Stimulated activated CD4-positive, alpha-beta T cell treated with anti-CD3 and anti-CD28 coated beads, Interleukin-1b, Interleukin-23, amount 100 ng/mL, for 24 hours (primary cell): ENCODE measurements around the gene PHLPP1.

Source experiments
- DNase-seq, 4 experiments: peaks; one replicate each; pipeline ENCODE4 v3.0.0-alpha.2; 2020; ENCODE audit warnings: low read depth in 4 of 4, low spot score in 1 of 4

The PHLPP1 gene

DNA sequence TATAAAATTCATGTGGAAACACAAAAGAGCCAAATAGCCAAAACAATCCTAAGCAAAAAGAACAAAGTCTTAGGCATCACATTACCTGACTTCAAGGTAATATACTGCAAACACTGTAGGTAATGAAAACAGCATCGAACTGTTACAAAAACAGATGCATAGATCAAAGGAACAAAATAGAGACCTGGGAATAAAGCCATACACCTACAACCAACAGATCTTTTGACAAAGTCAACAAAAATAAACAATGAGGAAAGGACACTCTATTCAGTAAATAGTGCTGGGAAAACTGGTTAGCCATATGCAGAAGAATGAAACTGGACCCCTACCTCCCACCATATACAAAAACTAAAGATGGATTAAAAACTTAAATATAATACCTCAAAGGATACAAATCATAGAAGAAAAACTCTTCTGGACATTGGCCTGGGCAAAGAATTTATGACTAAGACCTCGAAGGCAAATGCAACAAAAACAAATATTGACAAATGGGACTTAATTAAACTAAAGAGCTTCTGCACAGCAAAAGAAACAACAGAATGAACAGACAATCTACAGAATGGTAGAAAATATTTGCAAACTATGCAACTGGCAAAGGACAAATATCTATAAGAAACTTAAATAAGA is 218.0 kb downstream of the PHLPP1 start:
- DNase-seq: no peak

DNA sequence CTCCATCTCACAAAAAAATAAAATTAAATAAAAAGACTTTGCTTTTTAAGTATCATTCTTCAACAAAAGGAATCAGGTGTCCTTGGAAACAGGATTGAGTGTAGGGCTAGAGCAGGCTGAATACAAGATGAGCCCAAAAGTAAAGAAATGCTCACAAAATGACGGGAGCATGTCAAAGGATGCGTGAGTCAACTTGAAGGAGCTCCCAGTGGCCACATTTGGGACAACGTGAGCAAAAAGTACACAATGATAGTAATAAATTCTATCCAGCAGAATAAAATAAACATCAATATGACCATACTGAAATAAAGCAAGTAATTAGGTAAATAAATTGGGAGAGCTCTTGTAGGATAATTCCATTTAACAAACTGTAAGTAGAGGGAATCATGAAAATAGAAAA is 220.7 kb downstream of the PHLPP1 start:
- no peak for DNase-seq

DNA sequence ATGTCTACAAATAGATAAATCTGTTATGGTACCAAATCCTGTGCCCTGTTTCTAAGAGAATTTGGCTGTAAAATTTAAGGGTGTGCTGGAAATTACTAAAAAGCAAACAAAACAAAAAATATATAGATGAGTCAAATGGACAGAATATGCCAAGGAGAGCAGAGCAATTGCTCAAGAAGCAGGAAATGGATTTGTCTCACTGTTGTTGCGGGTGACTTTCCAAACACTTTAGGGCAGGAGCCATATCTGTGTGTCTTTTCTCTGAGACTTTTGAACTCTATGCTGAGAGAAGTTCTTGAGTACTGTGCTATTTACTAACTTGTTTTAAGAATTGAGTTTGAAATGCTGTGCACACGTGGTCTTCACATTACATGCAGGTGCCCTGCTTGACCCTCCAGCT is 221.7 kb downstream of the PHLPP1 start:
- DNase-seq: no peak

DNA sequence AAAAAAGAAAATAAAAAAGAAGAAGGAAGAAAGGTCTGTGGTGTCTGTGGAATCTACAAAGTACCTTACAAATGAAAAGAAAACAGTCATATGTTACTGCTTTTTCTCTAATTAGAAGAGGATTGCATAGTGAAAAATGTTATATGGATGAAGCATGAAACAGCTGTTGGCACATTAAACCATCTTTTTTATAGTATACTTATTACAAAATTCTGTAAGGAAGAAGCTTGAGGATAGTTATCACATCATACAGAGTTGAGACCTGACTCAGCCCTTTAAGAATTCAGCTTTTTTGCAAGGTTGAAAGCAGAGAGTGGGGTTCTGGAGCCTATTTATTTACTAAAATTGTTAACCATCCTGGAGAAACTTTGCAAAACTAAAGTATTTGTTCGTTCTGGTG is 222.7 kb downstream of the PHLPP1 start:
- no peak for DNase-seq

DNA sequence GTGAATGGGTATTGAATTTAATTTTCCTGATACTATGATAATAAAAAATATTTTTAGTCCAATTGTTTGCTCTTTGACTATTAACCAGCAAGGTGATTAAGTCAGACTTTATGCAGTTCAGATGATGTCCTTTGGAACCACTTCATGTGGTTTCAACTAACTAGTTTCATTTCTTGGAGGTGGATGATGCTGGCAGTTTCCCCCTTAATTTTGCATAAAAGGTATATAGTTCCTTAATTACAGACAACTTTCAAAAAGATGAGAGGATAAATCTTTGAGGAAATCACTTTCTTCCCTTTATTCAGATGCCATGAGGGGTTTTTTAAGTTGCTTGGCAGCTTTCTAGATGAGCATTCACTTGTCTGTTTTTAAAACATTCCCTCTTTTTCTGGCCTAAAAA is 223.1 kb downstream of the PHLPP1 start:
- no peak for DNase-seq

DNA sequence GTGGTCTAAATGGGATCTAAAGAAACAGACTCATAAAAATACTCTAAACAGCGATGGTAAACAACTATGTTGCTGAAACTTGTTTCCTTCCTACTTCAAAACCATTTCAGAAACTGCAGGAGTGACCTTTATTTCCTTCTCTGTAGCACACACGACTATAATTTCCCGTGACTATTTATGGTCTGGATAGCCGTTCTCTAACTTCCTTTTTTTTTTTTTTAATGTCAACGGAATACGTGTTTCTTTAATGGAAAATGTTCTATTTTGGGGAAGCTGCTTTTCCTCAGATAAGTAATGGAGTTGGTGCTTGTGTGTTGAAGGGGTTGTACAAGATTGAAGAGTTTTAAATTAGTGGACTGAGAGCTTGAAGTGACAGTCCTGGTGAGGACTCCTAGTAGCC is 224.1 kb downstream of the PHLPP1 start:
- no peak for DNase-seq

DNA sequence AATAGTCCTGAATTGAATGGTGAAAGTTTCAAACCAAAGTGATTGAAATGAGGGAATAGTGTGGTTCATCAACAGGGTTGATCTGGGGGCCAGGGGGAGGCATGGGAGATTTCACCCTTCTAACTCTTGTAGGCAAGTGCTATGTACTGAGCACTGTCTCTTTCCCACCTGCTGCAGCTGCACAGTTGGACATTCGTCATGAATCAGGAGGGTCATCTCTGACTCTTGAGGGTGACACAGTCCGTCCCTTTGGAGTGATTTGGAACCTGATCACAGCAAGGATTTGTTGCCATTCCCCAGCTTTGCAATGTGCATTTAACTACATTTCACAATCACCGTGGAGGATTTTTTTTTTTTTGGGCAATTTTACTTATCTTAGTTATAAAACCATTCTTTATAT is 224.6 kb downstream of the PHLPP1 start:
- DNase-seq: no peak

DNA sequence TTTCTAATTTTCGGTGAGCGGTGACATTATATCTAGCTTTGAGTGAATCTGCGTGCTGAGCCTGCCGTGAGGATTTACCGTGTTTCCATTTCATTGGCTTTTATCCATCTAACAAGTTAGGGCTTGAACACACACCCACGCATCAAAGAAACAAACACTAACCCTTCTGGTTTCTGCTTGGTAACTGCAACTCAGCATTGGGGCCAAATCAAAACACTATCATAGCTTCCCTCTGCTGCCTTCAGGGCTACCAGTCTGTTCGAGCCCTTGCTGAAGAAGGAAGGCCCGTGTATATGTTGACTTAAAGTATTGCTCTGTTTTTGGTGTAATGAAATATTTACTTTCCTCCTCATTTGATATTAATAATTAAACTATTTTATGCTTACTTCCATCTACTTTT is 227.2 kb downstream of the PHLPP1 start:
- DNase-seq: no peak

DNA sequence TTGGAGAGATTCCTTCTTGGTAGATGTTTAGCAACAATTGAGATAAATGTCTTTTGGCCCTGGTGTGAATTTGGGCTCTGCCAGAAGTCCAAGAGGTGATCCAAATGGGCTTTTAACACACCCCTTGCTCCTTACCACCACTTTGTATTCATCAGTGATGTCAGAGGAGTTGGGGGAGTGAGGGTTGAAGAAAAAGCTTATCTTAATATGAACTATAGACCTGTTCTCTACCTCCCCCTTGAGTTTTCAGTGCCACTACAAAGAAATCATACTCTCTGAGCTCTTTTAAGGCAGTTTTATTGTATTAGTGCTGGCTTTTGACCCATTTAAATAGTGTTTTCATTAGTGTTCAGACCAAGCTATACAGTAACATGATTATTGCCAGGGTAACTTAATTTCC is 229.1 kb downstream of the PHLPP1 start:
- no peak for DNase-seq

DNA sequence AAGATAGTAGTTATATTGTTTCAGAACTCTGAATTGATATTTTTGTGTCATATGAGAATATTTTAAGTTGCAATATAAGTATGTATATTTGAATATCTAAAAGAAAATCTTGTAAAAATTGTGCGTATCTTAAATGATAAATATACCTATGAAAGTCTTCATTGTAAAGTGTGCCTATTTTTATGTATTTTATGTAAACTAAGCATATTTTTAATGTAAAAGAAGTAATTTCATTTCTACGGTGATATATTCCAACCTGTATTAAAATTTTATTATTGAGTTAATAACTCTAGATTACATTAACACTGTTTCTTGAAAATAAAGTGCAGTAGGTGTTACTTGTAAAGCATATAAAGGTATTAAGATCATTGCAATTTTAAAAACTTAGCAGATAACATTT is 233.4 kb downstream of the PHLPP1 start:
- DNase-seq: no peak

DNA sequence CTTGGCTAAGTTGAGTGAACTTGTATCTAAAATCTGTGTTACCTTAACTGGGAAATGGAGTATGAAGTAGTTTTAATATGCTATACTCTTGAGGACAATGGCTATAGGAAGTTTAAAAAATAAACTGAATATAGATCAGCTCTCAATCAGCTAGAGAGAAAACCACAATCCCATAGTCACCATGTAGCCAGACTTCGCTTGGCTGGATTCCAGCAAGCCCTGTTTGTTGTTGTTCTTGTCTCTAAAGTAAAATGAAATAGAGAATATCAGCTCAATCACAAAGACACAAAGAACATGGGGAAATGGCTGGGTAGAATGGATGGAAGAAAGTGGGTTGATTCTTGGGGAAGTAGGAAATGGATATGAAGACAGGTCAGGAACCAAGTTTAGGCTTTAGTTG is 234.9 kb downstream of the PHLPP1 start:
- no peak for DNase-seq

DNA sequence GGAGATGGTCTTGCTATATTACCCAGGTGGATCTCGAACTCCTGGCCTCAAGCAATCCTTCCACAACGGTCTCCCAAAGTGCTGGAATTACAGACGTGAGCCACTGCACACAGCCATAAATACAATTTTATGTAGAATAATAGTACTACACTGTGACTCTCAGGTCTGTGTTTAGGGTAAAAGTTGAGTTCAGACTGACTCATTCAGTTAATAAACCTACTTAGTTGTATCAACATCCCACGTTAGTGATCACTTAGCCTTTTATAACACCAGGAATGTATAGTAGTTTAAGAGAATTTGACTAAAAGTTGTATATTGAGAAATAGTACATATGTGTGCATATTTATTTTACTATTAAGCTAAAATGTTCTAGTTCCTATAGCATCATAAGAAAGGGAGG is 237.5 kb downstream of the PHLPP1 start:
- DNase-seq: no peak

DNA sequence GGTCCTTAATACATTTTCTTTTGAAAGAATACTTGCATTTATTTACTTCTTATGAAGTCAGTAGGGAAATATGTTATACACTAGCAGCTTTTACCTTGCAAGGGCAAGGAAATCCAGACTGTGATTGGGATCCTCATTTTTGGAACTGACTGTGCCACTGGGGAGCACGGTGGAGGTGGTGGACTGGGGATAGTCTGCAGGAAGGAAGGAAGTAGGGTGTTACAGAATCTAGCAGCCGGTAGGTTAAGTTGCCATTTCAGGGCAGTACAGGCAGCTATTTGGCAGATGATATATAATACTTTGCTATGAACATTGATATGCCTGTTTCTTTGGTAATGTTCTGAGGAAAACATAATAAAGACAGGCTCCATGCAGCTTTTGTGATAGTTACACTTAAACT is 238.3 kb downstream of the PHLPP1 start:
- DNase-seq: no peak

DNA sequence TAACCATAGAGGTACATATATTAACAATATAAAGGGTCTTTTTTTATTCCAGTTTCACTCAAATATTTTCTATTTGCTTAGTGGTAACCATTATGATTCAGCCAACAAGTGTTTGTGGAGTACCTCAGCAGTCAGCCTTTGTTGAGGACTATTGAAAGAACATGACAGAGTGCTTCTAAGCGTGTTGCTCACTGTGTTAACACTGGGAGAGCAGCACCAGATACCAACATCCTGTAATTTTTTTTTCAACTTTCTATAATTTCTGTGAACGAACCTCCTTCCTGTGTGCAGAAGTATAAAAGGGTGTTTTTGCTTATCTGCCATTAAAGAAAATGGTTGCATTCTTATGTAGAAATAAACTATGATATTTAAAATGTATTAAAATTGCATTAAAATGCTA is 239.0 kb downstream of the PHLPP1 start:
- no peak for DNase-seq

DNA sequence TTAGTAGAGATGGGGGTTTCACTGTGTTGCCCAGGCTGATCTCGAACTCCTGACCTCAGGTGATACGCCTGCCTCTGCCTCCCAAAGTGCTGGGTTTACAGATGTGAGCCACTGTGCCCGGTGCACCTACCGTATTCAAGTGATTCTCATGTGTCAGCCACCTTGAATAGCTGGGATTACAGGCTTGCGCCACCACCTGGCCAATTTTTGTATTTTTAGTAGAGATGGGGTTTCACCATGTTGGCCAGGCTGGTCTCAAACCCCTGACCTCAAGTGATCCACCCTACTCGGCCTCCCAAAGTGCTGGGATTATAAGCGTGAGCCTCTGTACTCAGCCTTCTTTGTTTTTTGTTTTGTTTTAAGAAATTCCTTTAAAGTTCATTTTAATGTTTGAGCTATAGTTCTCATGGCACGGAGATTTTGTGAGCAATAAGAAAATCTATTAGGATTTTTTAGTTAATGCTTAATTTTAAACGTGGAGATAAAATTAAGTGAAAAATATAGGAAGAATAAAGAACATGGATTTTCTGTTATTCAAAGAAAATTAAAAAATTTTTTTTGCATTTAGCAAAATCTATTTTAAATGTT is 242.6 kb downstream of the PHLPP1 start:
- DNase-seq: peak in 3 of 4 experiments; percentile 7 to 32 (median 12)

DNA sequence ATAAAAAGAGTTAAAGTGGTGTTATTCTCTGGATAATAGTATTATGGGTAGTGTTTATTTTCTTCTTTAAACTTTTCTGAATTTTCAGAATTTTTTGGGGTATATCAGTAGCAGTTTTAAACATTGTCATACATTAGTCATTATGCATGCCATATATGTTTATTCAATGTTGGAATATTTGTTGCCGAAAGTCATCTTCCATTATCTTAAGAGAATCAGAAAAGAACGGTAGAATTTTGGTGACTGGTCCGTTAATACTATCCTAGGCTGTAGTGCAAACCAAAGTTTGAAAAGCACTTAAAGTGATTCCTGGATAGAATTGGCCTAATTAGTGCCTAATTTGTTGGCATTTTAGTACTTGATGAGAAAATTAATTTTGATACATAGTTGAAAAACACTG is 244.1 kb downstream of the PHLPP1 start:
- DNase-seq: no peak

DNA sequence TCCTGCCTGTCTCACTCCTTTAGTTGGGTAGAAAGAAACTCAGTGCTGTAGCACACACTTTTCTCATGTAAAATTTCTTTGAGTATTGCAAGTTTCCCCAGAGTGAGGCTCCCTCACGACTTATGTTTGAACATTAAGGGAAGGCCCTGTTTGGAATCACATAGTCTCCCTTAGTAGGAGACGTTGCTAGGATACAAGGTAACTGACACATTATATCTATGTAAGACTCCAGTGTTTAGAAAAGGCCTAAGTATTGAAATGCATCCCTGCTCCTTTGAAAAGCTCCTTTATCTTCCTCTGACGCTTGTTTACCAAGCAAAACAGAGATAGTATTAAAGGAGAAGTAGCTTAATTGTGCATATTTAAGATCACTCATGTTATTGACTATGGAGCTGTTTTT is 248.2 kb downstream of the PHLPP1 start:
- no peak for DNase-seq

DNA sequence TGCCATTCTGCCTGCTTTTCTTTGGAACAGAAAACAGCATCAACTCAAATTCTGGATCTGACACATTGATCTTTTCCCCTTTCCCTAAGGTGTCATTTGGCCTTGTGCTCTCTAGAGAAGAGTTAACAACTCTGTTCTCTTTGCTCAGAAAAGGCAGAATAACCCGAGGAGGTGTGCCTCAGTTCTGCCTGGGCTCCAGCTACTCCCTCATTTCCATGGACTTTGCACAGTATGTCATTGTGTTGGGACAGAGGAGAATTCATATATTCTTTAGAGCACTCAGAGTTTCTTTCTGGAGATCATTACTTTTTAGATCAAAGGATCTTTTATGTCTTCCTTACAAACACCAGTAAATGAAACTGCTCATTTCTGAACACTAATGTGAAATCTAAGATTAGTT is 249.1 kb downstream of the PHLPP1 start:
- DNase-seq: no peak

DNA sequence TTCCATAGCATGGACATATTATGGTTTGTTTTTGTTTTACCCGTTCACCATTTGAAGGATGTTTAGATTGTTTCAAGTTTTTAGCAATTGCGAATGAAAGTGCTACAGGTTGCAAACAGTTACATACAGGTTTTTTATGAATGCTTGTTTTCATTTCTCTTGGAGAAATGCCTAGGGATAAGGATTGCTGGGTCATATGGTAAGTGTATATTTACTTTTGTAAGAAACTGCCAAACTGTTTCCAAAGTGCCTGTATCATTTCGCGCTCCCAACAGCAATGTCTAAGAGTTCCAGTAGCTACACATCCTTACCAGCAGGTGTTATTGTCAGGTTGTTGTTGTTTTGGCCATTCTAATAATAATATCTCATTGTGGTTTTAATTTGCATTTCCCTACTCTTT is 251.7 kb downstream of the PHLPP1 start:
- DNase-seq: no peak

DNA sequence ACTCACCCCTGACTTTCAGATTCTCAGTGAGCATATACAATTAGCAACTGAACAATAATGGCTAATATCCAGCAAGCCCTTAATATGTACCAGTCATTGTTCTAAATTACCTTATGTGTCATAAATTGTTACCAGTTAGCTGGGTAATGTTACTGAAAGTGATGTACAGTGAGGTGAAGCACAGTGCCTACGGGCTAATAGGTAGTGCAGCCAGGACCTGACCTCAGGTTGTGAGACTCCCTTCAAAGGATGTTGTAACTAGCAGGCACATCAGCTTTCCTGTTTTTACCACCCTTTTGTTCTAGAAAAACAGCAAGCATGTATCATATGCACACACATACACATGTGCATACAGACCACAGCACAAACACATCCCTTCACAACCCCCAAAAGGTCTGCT is 258.3 kb downstream of the PHLPP1 start:
- DNase-seq: no peak

DNA sequence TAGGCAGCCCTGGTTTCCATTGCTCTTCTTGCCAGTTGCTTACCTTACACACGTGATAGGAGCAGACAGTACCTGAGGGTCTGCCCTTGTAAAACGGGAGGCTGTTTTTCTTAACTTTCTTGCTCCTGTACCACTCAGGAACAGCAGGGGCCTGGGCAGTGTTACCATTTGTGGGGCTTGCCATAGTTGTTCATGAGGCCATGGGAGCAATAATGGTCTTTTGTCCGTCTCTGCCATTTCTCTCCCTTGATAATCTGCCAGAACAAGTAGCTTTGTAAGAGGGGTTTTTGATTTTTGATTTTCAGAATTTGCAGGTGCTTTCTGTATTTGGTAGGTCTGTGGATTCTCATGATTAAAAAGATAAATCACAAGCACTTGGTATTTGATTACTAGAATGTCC is 259.0 kb downstream of the PHLPP1 start:
- no peak for DNase-seq

DNA sequence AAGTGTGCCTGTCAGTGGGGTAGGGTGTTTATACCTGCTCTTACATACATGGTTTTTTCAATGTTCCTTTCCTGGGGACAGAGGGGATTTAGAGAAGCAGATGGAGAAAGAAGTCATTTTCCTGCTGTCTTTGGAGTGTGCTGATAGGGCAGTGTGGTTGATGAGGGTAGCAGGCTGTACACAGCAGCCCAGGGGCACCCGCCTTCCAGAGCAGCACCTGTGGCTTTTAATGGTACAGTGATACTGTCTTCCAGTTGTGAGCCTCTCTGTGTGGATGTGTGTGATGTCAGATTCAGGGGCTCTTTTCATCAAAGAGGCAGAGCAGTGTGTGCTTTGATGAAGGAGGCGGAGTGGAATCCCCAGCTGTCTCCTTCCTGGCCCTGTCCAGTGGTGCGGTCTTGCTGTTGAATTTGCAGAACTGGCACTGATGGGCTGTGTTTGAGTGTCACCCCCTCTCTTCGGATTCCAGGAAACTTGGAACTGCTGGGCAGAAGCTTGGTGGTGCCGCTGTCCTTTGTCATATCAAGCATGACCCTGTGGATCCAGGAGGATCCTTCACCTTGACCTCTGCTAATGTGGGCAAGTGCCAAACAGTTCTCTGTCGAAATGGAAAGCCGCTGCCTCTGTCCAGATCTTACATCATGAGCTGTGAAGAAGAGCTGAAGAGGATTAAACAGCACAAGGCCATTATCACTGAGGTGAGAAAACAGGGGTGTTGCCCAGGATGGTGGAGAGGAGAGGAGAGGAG is 259.8 kb downstream of the PHLPP1 start:
- no peak for DNase-seq

DNA sequence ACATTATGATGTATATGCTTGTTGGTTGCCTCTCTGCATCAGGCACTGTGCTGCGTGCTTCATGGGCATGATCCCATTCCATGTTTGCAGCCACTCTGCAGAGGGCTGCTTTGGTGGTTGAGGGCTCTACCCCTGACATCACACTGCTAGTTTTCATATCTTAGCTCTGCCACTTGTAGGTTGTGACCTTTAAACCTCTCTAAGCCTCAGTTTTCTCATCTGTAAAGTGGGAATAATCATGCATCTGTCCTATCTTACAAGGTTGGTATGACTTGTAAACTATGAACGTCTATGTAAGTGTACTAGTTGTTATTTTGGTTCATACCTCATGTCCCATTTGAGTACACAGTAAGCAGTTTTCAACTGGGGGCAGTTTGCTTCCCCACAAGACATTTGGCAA is 260.4 kb downstream of the PHLPP1 start:
- DNase-seq: no peak
